Endodermal cell (in vitro differentiated cells): ENCODE data around the gene ABCC1. TPM values are rescaled to one million over a fixed set of nuclear protein-coding genes. Genes with fewer than 3 reads are reported as not detected.

ENCODE experiments used
- DNase-seq: peaks from one replicate; pipeline ENCODE4 v3.0.0-alpha.2; 2017
- H3K27ac ChIP-seq: 2 replicates; pipeline ENCODE4 v1.5.1; 2013; ENCODE audit warnings: mild to moderate bottlenecking, low read depth, low read length, moderate library complexity
- H3K27me3 ChIP-seq: 2 replicates; pipeline ENCODE4 v1.6.1; 2013; ENCODE audit warnings: mild to moderate bottlenecking, low read length, moderate library complexity; ENCODE audit not compliant: insufficient read depth, control insufficient read depth, poor library complexity, severe bottlenecking
- H3K36me3 ChIP-seq: 2 replicates; pipeline ENCODE4 v1.7.0; 2013; ENCODE audit warnings: mild to moderate bottlenecking, low read length, moderate library complexity; ENCODE audit not compliant: control insufficient read depth, insufficient read depth
- H3K4me1 ChIP-seq: one replicate; pipeline ENCODE4 v1.7.0; 2013; ENCODE audit warnings: low read length; ENCODE audit not compliant: control insufficient read depth, insufficient read depth
- H3K4me3 ChIP-seq: 2 replicates; pipeline ENCODE4 v1.5.1; 2013; ENCODE audit warnings: mild to moderate bottlenecking, low read length, moderate library complexity
- H3K9ac ChIP-seq: 2 replicates; pipeline ENCODE4 v1.6.1; 2013; ENCODE audit warnings: mild to moderate bottlenecking, low read length, moderate library complexity; ENCODE audit not compliant: poor library complexity, severe bottlenecking; ENCODE audit errors: extremely low read depth
- H3K9me3 ChIP-seq: 2 replicates; pipeline ENCODE4 v1.6.1; 2013; ENCODE audit warnings: mild to moderate bottlenecking, low read length, moderate library complexity; ENCODE audit not compliant: control insufficient read depth
- H3K27ac Mint-ChIP-seq: 2 replicates; pipeline ENCODE4 v1.8.0; 2020; ENCODE audit warnings: mixed read lengths
- H3K27me3 Mint-ChIP-seq: 2 replicates; pipeline ENCODE4 v1.8.0; 2021; ENCODE audit warnings: mild to moderate bottlenecking, mixed read lengths; ENCODE audit not compliant: insufficient read depth
- H3K36me3 Mint-ChIP-seq: 2 replicates; pipeline ENCODE4 v1.8.0; 2020; ENCODE audit warnings: low read depth, mixed read lengths
- H3K4me1 Mint-ChIP-seq: 2 replicates; pipeline ENCODE4 v1.8.0; 2020; ENCODE audit warnings: mixed read lengths
- H3K4me3 Mint-ChIP-seq: 2 replicates; pipeline ENCODE4 v1.8.0; 2020; ENCODE audit warnings: mild to moderate bottlenecking, moderate library complexity, mixed read lengths
- H3K9me3 Mint-ChIP-seq: 2 replicates; pipeline ENCODE4 v1.8.0; 2020; ENCODE audit warnings: mild to moderate bottlenecking, mixed read lengths
- WGBS, 2 experiments: methylation state at CpG; one replicate each; pipeline versions ENCODE4 v1.1.5 to v1.1.7; 2013; ENCODE audit warnings: missing lambda C conversion rate in 2 of 2, mixed read lengths in 1 of 2; ENCODE audit not compliant: insufficient coverage in 1 of 2, insufficient read length in 1 of 2; 5-methylcytosine and 5-hydroxymethylcytosine counted together
- total RNA-seq, 2 donors: library from RNA; stranded (reverse); fragmentation: NEBNext Ultra II Directional in 1 of 2; extraction: Animal tissue kit (Norgen Biotek cat#: 25700) in 1 of 2; gene quantifications; 2 replicates in 1 of 2; 3 replicates in 1 of 2; pipeline ENCODE4 v1.2.1, GENCODE V29; 2021
- TF ChIP-seq, protein P1 (sequence below): fragments of 200-600 bp; sonication (generic); conservative IDR thresholded peaks from 2 replicates; pipeline ENCODE4 v1.5.0; 2021; ENCODE audit warnings: antibody characterized with exemption, mild to moderate bottlenecking

The ABCC1 gene
- total RNA-seq, 2 donors from 2014 or later = 47.1 to 51.2 TPM

DNA sequence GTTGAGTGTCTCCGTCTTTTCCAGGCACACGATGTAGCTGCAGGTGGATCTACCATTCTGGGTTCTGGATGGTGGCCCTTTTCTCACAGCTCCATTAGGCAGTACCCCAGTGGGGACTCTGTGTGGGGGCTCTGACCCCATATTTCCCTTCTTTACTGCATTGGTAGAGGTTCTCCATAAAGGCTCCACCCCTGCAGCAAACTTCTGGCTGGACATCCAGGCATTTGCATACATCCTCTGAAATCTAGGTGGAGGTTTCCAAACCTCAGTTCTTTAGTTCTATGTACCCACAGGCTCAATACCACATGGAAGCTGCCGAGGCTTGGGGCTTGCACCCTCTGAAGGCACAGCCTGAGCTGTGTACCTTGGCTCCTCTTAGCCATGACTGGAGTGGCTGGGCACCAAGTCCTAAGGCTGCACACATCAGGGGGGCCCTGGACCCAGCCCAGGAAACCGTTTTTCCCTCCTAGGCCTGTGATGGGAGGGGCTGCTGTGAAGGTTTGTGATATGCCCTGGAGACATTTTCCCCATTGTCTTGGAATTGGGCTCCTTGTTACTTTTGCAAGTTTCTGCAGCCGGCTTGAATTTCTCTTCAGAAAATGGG is 14.0 kb downstream of the ABCC1 start:
- Histone ChIP-seq H3K27me3 (no peaks in the 10 kb centered on the region), H3K36me3 (peaks cover 2% of the 10 kb centered on the region), H3K4me3 (peak overlapping the region; percentile 35), H3K9ac (no peak overlapping the region), H3K9me3 (peaks cover 24% of the 10 kb centered on the region), H3K27ac (no peak overlapping the region), H3K4me1 (peaks cover 3% of the 10 kb centered on the region)
- 76 to 94% methylated on average over 4 to 5 of the region's 5 CpGs for WGBS, 2 experiments
- Mint-ChIP-seq H3K27me3 (no peaks in the 10 kb centered on the region), H3K9me3 (peaks cover 29% of the 10 kb centered on the region), H3K4me1 (peaks cover 14% of the 10 kb centered on the region), H3K36me3 (peaks cover 22% of the 10 kb centered on the region), H3K27ac (no peak overlapping the region), H3K4me3 (no peak overlapping the region)
- TF ChIP-seq, protein P1, sequence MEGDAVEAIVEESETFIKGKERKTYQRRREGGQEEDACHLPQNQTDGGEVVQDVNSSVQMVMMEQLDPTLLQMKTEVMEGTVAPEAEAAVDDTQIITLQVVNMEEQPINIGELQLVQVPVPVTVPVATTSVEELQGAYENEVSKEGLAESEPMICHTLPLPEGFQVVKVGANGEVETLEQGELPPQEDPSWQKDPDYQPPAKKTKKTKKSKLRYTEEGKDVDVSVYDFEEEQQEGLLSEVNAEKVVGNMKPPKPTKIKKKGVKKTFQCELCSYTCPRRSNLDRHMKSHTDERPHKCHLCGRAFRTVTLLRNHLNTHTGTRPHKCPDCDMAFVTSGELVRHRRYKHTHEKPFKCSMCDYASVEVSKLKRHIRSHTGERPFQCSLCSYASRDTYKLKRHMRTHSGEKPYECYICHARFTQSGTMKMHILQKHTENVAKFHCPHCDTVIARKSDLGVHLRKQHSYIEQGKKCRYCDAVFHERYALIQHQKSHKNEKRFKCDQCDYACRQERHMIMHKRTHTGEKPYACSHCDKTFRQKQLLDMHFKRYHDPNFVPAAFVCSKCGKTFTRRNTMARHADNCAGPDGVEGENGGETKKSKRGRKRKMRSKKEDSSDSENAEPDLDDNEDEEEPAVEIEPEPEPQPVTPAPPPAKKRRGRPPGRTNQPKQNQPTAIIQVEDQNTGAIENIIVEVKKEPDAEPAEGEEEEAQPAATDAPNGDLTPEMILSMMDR = no peak
- DNase-seq = no peak

DNA sequence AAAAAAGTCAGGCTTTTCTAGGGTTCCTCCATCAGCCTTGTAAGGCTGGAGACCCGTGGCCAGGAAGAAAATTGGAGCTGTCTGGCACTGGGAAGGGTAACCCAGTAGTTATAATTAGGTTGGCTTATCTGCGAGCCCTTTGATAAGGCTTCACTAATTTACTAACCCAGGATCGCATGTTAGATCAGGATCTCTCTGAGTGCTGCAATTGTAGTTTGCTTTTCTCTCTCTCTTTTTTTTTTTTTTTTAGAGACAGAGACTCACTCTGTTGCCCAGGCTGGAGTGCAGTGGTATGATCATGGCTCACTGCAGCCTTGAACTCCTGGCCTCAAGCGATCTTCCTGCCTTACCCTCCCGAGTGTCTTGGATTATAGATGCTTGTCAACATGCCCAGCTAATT is 17.0 kb downstream of the ABCC1 start:
- H3K27ac ChIP-seq = no peak overlapping the region
- 84 to 89% methylated on average over 5 of the region's 5 CpGs for WGBS, 2 experiments
- Mint-ChIP-seq H3K4me3 (no peak overlapping the region), H3K4me1 (peaks cover 10% of the 10 kb centered on the region), H3K27me3 (no peaks in the 10 kb centered on the region), H3K36me3 (peaks cover 20% of the 10 kb centered on the region), H3K27ac (no peak overlapping the region), H3K9me3 (peaks cover 29% of the 10 kb centered on the region)
- TF ChIP-seq, protein P1 = no peak
- H3K9me3 ChIP-seq = peaks cover 30% of the 10 kb centered on the region
- H3K27me3 ChIP-seq = no peaks in the 10 kb centered on the region
- DNase-seq = no peak
- H3K9ac ChIP-seq = no peak overlapping the region
- no peaks in the 10 kb centered on the region for H3K4me1 ChIP-seq
- H3K4me3 ChIP-seq = no peak overlapping the region
- H3K36me3 ChIP-seq = no peaks in the 10 kb centered on the region

DNA sequence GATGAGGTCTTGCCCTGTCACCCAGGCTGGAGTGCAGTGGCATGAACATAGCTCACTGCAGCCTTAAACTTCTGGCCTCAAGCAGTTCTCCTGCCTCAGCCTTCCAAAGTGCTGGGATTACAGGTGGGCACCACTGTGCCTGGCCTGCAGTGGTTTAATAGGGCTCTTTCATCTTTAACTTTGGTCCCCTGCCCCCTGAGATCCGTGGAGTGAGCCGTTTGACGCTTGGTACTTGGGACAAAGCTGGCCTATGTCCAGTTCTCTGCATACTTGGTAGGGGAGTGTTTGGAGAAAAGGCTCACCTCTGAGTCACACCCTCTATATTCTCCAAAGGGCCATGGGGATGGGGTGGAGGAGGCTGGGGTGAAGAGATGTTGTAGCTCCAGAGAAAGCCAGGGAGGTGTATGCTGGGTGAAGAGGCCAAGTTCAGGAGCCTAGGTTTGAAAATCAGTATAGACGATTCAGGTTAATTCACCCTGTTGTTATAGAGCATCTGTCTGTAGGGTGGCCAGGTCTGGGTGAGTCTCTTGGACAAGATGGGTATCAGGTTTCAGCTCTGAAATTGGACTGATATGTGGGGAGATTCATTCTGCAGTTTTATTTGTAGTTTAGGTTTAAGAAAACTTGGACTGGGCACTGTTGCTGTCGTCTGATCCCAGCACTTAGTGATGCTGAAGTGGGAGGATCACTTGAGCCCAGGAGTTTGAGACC is 17.6 kb downstream of the ABCC1 start:
- H3K27ac Mint-ChIP-seq = no peak overlapping the region
- Histone ChIP-seq H3K9ac (no peak overlapping the region), H3K27me3 (no peaks in the 10 kb centered on the region), H3K27ac (no peak overlapping the region), H3K9me3 (peaks cover 30% of the 10 kb centered on the region), H3K4me1 (no peaks in the 10 kb centered on the region), H3K36me3 (peaks cover under 1% of the 10 kb centered on the region), H3K4me3 (no peak overlapping the region)
- H3K36me3 Mint-ChIP-seq = peaks cover 18% of the 10 kb centered on the region
- TF ChIP-seq, protein P1 = no peak
- no peak for DNase-seq
- H3K27me3 Mint-ChIP-seq = no peaks in the 10 kb centered on the region
- peaks cover 29% of the 10 kb centered on the region for H3K9me3 Mint-ChIP-seq
- WGBS, 2 experiments = 74 to 100% methylated on average over 1 to 5 of the region's 5 CpGs
- H3K4me1 Mint-ChIP-seq = peaks cover 10% of the 10 kb centered on the region
- H3K4me3 Mint-ChIP-seq = no peak overlapping the region
